GM19372 (cell line): ENCODE data around the gene ZNF490.
"Not testable (repeated sequence)": the region's sequence is repeated elsewhere in the genome, so short reads cannot be mapped to it uniquely, and the experiment has no call there.

Experiments
- ATAC-seq: cut with Tn5 transposase; IDR thresholded peaks from one replicate; pipeline ENCODE4 v1.9.1; 2021; ENCODE audit warnings: mild to moderate bottlenecking, low read depth, moderate library complexity; ENCODE audit not compliant: unreplicated experiment

The ZNF490 gene

DNA sequence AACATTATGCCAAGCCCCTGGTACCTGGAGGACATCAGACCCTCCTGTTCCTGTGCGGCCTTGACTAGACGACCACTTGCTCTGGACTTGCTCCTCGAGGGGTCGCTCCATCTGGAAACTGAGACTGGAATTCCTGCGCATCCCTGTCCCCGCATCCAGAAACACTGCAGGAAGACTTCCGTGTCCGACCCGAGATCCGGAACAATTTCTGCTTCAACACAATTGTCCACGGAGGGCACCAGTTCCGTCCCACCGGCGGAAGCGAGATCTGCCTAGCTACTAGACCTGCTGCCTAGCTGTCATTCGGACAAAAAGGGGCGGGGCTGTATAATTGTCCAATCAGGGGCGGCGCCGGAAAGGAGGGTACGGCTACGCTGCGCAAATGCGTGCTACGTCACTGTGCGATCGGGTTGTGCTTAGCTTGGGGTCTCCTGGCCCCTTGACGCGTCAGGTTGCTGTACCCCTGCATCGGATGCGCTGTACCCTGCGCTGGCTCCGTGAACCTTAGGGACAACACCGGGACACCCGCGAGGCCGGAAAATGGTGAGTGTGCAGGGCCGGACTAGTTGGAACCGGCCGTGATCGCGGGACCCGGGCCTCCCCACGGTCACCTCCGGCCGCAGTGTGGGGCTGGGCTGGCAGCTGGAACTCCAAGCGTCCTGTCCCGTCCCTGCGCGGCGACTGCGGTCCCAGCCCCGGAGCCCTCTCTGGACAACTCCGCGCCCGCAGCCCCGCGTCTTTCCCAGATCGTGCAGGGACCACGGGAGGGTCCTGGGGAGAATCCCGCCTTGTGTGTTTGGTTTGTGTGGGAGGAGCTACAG is at the start of gene ZNF490, which contains the start of gene ZNF791:
ZNF490 (minus strand) TSS at position 274 of the 821 bp plus-strand sequence; CDS start at position 141, 133 bp downstream.
ZNF791 (plus strand) TSS at position 381 of the 821 bp plus-strand sequence; CDS start at position 541, 160 bp downstream.
- peak; percentile 74 for ATAC-seq

DNA sequence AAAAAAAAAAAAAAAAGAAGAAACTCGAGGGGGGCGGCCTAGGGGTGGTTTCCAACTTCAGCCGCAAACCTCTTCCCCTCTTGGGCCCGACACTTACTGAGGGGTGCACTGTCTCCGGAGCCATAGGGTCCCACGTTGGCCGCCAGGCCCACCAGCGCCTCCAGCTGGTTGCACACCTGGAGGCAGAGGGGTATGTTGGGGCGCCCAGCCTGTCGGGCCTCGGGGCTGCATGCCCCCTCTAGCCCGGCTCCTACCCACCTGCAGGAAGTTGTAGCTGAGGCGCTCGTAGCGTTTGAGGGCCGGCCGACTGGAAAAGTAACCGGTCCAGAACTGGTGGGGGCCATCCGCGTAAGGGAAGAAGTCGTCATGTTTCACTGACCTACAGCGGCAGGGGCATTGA is 47.4 kb upstream of the ZNF490 start:
- ATAC-seq, result no peak

DNA sequence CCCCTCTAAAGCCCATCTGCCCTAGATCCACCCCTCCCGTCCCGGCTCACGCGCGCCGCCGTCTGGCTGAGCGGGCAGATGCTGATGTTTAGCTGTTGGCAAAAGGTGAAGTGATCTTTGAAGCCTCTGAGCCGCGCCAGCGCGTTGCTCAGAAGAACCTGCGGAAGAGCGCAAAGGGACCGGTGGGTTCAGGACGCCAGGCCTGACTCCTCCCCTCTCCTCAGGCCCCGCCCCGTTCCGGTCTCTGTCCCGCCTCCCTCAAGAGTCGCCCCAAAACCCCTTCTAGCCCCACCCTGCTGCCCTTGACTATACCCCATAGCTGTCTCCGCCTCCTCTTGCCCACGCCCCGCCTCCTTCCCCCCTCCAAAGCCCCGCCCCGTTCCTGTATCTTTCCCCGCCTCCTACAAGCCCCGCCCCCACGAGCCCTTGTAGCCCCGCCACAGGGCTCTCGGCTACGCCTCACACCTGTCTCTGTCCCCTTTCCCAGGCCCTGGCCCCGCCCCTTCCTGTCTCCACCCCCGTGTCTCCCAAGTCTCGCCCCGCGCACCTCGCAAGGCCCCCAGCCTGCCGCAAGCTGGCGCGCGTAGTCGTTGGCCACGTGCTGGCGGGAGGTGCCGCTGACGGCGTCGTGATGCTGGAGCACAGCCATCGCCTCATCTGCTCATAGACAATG is 46.4 kb upstream of the ZNF490 start:
- no peak for ATAC-seq

DNA sequence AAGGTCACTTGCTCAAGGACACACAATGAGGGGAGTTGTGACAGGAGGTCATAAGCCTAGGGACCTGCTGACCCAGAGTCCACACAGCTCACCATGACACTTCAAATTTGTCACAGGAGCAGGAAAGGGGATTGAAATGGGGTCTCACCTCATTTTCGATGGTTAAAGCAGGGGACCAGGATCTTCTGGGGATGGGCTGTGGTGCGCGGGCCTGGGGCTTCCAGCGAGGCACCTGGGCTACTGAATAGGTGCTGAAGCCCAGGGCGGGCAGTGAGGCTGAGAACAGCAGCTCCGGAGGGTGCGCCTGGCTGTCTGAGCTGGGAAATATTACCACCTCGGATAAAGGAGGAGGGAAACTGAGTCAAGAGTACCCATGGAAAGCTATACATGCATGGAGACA is 44.9 kb upstream of the ZNF490 start:
- no peak for ATAC-seq

DNA sequence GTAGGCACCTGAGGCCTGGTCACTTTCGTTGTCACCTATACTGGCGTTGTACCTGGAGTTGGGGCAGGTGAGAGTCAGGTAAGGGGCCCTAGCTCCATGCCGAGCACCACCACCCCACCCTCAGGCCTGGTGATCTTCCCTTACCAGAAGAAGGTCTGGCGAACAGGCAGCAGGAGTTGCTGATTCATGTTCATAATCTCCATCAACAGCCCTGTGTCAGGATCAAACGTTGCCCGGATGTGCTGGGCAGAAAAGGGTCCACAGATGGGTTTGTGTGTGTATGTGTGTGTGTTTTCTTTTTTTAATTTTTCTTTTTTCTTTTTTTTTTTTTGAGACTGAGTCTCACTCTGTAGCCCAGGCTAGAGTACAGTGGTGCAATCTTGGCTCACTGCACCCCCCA is 41.6 kb upstream of the ZNF490 start:
- no peak for ATAC-seq

DNA sequence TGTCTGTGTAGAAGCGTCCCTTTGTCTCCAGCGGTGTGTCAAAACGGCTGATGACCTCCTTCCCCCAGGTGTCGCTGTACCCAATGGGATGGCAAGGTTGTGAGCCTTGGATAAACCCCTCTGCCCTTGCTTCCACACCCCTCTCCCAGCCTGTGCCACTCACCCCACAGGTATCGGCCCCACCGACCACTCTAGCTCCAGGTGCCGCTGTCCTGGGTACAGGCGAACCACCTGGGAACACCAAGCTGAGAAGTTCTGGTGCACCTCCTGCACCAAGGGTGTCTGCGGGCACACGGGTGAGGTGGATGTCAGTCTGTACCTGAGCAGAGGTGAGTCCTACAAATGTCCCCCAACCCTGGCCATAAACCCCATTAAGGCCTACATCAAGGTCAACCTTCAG is 39.3 kb upstream of the ZNF490 start:
- no peak for ATAC-seq

DNA sequence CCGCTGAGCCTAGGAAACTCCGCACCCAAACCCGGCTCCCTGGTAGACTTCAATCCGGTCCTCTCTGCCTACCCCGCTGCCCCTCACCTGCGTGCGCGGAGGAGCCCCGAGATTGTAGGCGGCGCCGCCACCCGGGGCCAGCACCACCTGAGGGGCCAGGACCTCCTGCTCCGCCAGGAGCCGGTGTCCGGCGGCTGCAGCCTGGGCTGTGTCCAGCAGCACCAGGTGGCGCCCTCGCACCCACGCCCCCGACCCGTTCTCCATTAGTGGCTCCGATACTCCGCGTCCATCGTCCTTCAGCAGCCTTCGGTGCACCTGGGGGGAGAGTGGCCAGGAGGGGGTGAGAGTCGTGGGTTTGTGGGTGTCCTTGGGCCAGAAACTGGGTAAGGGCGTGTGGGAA is 37.5 kb upstream of the ZNF490 start:
- no peak for ATAC-seq

DNA sequence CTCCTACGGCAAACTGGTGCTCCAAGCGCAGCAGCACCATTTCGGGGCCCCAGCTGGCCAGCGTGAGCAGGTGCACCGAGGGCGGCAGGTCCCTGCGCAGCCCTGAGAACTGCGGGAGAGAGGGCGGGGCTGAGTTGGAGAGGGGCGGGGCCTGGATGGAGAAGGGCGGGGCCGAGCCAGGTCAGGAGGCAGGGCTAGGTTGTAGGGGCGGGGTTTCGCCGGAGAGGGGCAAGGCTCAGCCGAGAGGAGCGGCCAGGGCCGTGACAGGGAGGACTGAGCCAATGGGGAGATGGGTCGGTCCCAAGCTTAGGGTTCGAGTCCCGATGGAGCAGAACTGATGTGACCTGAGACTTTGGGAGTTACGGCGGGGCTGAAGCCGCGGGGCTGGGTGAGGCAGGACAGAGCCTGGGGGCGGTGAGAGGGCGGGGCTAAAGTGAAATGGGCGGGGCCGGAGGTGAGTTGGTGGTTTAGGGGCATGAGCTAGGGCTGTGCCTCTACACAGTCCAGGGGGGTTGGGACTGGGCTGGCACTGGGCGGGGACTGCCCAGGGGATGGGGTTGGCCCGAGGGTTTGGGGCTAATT is 37.0 kb upstream of the ZNF490 start:
- no peak for ATAC-seq

DNA sequence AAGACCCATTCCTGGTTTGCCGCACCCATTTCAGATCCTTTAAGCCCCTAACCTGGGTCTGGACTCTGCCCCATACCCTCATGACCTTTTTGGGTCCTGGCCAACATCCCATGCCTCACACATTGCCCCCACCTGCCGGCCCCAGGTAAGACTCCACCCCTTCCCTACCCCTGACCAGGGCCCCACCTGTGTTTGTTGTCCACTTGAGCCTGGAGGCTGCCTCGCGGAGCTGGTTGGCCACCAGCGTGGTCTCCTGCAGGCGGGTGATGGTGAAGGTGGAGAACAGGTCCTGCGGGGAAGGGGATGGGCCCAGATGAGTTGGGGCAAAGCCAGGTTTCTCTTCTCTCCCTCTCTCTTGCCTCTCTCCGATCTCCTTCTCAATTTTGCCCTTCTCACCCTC is 36.4 kb upstream of the ZNF490 start:
- ATAC-seq, result no peak

DNA sequence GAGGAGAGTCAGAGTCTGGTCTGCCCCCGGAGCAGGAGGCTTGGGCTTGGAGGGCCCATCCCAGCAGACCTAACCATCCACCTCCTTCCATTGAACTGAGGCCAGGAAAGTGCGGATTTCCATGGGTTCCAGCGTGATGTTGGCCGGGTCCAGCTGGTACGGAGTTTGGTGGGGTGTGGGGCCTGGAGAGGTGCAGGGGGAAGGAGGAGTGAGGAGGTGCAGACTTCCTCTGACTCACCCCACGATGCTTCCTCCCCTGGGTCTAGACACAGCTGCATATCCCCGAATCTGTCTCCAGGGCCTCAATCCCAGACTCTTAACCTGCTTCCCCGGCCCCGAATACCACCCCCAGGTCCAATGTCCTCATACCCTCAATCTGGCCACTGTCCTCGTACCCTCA is 35.9 kb upstream of the ZNF490 start:
- ATAC-seq, result no peak

DNA sequence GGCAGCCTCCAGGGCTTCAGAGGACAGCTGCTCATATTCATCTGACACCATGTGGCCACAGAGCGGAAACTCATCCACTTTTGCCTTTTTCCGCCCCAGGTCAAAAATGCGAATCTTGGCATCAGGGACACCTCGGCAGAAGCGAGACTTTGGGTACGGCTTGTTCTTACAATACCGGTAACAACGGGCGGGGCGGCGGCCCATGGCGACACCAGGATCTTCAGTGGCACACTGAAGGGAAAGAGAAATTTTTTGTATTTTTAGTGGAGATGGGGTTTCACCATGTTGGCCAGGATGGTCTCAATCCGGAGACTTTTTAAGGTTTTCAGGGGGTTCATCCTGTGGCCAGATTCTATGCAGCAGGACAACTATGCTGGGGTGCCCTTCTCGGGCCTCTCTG is 33.1 kb upstream of the ZNF490 start:
- not testable (repeated sequence) for ATAC-seq

DNA sequence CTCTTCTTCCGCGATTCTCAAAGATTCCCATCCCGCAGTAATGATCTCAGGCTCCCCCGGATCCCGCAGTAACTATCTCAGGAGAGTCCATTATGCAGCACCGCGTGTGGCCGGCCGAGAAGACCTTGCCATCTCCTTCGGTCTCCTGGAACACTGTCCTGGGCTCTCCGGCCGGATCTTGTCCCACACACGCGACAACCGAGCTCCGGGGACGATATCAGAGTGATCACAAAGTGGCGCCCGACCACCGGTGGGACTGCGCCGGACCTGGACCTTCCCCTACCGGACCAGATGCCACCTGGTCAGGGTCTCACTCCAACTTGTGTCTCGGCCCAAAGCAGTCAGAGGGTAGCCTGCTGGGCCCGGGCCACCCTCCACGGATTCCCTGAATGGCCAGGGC is 31.9 kb upstream of the ZNF490 start:
- no peak for ATAC-seq

DNA sequence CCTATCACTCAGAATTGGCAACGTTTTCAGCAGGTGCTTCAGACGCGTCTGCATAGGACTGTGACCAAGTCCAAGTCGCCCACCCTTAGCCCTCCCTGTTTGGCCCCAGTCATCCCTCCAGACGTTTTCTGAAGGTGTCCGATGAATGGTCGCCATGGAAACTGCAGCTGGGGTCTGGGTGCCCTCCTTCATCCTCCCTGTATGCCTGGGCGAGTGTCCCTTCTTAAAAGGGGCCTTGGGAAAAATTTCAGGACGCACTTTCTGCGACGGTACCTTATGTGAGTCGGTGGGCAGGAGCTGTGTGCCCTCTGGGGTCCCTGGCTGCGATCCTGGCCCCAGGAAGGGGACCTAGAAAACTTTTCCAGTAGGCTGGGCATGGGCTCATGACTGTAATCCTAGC is 30.8 kb upstream of the ZNF490 start:
- no peak for ATAC-seq

DNA sequence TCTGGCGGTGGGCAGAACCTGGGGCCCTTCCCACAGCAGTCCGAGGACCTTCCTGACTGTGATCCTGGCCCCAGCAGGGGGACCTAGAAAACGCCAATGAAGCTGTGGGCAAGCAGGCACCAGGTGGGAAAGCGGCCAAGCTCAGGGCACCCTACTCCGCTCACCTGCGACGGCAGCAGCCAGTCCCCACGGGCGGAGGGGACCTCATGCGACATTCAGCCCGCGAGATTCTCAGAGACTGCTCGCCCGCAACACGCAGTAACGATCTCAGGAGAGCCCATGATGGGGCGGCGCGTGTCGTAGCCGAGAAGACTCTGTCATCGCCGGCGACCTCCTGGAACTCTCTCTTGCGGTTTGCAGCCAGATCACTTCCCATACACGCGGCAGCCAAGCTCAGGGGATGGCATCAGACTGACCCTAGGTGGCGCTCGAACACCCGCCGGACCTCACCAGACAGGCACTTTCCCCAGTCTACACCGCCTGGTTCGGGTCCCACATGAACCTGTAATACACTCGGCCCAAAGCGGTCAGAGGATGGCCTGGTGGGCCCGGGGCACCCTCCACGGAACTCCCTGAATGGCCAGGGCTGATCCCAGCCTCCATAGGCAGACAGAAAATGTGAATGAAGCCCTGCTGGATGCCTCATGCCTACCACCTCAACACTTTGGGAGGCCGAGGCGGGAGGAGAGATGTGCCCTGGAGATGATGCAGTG is 29.4 kb upstream of the ZNF490 start:
- no peak for ATAC-seq

DNA sequence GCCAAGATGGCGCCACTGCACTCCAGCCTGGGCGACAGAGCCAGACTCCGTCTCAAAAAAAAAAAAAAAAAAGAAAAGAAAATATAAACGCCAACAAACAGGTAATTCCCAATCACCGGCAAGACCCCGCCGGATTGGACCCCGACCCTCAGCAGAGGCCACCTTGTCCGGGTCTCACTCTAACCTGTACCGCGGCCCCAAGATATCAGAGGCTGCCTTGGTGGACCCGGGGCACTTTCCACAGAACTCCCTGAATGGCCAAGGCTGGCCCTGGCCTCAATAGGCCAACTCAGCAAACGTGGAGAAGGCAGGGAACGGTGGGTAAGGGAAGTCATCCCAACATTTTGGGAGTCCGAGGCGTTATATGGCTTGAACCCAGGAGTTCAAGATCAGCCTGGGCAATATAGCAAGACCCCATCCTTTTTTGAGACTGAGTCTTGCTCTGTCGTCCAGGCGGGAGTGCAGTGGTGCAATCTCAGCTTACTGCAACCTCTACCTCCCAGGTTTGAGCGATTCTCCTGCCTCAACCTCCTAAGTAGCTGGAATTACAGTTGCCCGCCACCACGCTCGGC is 28.1 kb upstream of the ZNF490 start:
- no peak for ATAC-seq

DNA sequence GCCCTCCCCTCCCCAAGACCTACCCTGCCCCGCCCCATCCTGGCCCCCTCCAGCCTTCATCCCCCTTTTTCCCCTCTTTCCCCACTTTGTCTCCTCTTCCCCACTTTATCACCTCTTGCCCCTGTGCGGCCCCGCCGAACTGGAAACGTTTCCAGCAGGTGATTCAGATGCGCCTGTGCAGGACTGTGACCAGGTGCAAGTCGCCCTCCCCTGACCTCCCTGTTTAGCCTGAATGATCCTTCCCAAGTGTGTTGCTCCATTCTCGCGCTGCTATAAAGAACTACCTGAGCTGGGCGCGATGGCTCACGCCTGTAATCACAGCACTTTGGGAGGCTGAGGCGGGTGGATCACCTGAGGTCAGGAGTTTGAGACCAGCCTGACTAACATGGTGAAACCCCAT is 26.0 kb upstream of the ZNF490 start:
- ATAC-seq, result no peak

DNA sequence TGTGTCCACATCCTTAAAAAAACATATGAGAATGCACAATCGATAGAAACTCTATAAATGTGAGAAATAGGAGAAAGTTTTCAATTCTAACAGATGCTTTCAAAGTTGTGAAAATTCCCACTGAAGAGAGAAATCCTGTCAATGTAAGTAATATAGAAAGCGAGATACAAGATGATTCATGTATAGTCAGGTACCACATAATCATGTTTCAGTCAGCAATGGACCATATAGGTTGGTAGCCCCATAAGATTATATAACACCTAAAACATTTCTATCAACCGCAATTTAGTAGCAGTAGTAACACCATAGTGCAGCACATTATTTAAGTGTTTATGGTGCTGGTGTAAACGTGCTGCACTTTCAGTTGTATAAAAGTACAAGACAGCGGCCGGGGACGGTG is 18.6 kb upstream of the ZNF490 start:
- ATAC-seq, result no peak

DNA sequence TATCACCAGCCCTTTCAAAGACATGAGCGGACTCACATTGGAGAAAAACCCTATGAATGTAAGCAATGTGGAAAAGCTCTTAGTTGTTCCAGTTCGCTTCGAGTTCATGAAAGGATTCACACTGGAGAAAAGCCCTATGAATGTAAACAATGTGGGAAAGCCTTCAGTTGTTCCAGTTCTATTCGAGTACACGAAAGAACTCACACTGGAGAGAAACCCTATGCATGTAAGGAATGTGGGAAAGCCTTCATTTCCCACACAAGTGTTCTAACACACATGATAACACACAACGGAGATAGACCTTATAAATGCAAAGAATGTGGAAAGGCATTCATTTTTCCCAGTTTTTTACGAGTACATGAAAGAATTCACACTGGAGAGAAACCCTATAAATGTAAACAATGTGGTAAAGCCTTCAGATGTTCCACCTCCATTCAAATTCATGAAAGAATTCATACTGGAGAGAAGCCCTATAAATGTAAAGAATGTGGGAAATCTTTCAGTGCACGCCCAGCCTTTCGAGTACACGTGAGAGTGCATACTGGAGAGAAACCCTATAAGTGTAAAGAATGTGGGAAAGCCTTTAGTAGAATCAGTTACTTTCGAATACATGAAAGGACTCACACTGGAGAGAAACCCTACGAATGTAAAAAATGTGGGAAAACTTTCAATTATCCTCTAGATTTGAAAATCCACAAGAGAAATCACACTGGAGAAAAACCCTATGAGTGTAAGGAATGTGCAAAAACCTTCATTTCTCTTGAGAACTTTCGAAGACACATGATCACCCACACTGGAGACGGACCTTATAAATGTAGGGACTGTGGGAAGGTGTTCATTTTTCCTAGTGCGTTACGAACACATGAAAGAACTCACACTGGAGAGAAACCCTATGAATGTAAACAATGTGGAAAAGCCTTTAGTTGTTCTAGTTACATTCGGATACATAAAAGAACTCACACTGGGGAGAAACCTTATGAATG is 17.7 kb upstream of the ZNF490 start:
- ATAC-seq, result no peak

DNA sequence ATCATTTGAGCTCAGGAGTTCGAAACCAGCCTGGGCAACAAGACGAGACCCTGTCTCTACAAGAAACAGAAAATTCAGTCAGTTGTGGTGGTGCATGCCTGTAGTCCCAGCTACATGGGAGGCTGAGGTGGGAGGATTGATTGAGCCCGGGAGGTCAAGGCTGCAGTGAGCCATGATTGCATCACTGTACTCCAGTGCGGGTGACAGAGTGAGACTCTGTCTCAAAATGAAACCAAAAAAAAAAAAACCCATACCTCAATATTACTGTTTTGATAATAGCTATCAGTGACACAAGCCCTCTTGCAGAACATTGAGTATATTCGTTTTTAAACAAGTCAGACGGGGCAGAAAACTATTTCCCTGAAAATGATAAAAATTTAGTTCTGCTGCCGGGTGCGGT is 16.3 kb upstream of the ZNF490 start:
- ATAC-seq, result no peak
